GM18498 (cell line): ENCODE data around the gene CD9.

Source experiments
- ATAC-seq: cut with Tn5 transposase; IDR thresholded peaks from one replicate; pipeline ENCODE4 v1.9.1; 2021; ENCODE audit warnings: mild to moderate bottlenecking, moderate library complexity; ENCODE audit not compliant: unreplicated experiment

CD9 gene

DNA sequence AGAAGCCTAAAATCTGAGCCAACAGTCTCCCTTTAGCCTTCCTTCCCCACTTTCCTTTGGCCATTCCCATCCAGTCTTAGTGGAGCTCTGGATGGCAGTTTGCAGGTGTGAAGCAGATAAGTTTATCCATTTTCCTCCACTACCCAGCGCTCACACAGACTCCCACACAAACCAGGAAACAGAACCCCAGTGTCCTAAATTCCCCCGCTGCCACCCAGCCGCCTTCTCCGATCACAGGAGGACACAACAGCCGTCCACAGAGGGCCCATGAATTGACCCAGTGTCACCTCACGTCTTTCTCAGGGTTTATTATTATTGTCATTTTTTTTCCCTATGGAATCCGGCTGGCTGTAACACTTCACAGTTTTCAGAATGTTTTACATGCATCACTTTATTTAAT lies 16.4 kb downstream of the CD9 start:
- ATAC-seq = no peak

DNA sequence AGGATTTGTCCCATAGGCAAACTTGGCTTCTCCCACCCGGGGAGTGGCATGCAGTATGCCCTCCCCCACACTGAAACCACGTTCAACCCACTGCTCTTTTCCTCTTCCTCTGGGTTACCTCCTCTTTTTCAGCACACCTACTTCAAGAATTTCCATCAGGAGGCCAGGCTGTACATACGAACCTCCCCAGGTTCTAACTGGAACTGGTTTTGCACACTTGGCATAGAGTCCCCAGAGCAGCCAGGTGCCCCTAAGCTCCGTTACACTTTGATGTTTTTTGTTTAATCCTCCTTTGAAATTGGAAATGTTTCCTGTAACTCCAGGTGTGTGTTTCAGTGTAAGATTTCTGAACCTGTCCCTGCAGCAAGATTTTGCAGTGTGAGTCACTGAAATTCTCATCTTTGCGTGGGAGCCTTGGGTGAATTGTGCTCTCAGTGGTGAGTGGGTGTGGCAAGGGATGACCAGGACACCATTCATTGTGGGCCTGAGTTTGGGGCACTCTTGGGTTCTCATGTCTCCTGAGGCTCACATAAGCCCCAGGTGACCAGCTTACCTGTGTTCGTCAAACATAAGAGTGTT lies 18.2 kb downstream of the CD9 start:
- ATAC-seq = no peak

DNA sequence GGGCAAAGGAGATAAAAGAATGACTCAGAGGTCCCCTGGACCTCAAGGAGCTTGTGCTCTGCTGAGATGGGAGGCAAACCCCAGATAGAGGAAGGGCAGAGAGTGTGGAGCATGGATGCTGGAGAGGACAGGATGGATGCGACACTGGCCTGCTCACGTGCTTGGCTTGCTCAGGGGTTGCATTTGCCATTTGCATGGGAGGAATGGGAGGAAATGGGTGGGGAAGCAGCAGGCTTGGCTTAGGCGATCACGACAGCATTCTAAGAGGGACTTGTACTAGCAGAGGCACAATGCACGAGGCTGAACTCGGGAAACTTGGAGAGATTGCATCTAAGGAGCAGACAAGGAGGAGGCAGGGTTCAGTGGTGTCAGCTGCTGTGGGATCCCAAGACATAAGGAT lies 19.8 kb downstream of the CD9 start:
- ATAC-seq = no peak

DNA sequence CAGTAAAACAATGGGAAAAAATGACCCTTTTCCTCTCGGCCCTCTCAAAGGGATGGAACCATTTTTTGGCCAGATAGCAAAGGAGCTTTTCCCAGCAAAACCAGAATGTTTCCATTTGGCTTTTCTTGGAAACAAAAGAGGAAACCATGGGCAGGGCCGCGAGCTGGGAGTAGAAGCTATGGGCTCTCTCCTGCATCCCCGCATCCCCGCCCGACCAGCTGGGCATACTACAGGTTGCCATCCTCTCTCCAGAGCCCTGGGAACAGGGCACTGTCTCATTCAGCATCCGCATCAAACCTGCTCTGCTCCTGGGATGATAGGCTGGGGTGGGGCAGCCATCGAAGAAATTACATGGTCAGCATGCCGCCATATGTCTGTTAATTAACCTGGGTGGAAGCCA lies 20.9 kb downstream of the CD9 start:
- no peak for ATAC-seq

DNA sequence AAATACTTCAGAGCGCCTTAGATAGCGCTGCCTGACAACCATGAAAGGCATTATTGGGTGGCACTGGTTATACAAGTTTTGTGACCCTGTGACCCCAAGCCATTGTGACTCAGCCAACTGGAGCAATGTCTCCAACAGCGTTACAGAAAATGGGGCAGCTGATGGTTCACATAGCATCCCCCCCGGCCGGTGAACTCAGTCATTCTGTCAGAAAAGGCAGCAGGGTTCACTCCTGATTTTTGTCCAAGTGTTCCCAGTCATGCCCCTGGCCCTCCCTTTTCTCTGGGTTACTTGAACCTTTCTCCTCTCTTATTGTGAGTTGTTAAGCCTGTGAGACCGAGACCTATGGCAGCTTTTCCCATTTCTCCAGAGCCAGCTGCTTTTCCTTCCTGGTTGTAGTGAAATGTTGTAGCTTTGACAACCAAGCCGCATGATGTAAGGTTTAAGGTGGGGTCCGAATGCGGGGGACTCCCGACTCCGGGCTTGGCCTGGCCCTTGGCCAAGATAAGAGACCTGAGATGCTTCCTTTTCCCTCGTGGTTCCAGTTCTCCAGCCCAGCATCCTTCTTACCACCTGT lies 22.0 kb downstream of the CD9 start:
- no peak for ATAC-seq

DNA sequence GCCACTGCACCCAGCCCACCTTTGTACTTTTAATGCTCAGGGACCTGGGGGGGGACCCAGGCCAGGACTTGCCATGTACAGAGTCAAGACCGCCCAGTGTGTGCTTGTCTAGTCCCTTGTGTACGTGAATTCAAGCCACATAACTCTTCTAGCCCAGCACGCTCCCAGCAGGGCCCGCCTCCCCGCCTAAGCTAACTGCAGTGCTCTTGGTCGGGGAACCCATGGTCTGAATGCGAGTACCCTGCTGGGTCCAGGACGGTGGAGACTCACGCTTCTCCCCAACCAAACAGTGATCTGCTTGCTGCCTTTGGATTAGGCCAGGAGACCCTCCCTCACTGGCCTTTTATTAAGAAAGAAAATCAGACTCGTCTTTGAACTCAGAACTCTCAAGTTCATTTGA lies 23.3 kb downstream of the CD9 start:
- ATAC-seq = no peak

DNA sequence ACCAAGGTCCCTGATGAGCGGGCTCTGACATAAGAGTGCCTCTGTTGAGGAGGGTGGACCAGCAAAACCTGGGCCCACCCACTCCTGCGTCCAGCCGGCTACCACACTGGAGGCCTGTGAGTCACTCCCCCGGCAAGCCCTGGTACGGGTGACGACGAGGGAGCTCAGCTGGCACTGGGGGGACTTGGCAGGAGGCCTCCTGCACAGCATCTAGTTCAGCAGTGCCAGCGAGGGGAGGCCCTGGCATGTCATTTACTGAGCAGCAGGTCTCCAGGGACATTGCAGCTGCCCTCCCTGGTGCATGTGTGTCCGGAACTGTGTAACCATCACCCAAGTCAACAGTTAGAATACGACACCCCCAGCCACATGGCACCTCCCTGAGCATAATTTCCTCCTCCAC lies 24.4 kb downstream of the CD9 start:
- ATAC-seq = no peak

DNA sequence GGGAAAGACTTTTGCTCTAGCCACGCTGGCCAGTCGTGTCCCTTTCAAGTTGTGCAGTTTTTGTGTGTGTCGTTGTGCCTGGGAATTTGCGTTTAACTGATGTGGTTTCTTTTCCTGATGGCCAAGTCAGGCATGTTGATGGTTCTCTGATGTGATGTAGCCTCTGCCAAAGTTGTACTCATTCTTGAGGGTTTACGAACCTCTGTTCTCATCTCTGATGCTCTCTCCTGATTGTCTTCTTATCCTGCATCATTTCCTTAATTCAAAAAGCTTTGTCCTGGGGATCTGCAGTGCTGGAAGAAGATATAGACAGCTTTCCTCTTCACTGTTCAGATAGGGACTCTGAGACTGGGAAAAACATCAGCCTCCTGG lies 25.4 kb downstream of the CD9 start:
- ATAC-seq = no peak

DNA sequence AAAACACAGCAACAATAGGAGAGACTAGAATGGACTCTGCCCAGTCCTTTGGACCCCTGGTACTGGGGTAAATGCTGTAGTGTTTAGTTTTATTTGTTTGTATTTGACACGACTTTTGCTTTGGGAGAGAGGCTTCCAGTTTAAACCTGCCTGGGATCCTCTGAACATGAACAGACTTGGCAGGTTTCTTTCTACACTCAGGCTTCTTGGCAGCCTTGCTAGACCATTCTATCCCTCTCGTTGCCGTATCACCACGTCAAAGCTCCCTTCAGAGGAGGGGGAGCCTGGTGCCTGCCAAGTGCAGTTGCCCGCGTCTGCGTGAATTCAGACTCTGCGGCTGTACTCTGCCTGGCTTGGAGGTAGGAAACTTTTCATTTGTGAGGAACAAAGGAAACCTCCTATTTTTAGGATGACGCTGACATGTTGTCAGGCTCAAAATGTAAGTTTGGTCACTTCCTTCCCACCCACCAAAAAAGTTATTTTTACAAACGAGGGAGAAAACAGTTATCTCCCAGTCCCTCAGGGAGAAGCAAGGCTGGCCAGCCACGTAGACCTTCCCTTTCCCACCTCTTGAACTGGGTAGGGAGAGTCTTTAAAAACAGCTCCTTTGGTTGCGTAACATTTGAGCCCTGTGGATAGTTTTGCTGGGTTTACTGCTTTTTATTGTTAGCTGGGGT lies 25.9 kb downstream of the CD9 start:
- no peak for ATAC-seq

DNA sequence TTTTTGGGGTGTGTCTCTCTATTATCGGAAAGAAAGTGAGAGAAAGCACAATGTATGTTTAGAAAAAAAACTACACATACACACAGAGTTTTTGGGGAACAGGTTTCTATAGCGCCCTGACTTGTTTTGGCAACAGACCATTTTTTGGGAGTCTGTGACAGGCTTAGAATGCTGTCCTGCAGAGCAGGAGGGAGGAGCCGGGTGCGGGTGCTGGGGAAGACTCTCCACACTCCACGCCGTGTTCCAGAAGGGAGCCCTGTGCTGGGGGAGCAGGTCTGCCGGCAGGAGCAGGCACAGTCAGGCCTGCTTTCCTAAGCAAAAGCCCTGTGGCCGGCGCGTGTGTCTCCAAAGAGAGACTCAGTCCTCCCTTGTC lies 26.5 kb downstream of the CD9 start:
- no peak for ATAC-seq

DNA sequence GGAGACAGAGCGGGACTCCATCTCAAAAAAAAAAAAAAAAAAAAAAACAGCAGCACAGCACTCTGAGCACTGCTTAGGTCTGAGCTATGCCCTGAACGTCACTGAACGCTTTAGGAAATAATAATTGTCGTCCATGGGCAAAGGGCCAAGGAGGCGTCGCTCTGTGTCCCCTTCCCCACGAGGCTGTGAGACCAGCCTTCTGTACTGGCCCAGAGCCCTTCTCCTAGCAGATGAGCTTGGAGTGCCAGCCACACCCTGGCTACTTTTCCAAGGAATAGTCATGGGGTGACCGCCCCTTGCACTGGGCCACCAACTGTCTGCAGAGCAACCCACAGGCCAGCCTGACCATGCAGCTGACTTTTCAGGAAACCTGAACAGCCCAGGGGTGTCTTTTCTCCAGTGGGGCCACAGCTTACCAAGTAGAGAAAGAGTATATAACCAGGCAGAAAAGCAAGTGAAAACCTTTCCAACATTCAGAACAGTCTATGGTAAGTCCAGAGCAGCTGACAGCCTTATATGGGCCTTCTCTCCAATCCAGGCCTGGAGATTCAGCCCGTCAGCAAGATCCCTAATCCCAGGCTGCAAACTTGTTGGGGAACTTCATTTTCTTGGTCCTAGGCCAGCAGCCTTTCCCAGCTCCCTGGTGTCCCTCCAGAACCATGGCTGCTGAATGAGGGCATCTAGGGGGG lies 28.5 kb downstream of the CD9 start:
- no peak for ATAC-seq

DNA sequence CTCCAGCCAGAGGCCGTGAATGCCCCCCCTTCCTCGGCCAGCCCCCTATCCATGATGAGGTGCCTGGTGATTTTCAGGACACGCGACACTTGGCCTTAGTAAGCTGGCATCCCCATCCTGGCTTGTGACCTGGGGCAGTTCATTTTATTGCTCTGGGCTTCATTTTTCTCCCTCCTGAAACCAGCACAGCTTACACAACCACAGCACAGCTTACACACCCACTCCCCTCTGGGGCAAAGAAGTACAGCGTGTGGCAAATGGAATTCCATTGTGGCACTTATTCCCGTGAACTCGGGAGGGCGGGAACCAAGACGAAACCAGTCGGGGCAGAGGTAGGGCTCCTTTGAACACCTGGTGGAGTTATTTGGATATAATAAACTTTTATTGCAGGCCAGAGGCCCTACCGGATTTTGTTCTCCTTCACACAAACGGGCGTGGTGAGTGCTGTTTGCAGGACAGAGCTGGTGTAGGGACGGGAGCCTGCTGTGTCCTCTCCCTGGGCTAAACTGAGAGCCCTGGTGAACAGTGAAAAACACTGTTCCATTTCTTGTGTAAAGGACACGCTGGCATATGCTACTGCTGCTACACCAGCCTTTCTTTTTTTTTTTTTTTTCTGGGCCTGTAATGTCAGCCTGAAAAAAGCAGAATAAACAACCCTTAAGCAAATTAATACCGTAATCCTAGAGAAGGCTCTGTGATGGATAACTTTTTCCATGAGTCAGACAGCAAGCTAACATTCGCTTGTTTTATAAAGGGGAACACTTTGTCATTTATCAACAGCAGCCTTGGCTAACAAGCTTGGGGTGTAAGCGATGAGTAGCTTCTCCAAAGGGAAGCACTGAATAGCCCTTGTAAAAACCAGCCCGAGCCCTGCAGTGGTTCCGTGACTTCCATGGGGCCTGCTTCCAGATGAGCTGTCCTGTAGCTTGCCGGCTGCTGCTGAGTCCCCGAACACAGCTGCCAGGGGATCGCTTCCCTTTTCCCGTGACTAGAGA lies 29.3 kb downstream of the CD9 start:
- no peak for ATAC-seq

DNA sequence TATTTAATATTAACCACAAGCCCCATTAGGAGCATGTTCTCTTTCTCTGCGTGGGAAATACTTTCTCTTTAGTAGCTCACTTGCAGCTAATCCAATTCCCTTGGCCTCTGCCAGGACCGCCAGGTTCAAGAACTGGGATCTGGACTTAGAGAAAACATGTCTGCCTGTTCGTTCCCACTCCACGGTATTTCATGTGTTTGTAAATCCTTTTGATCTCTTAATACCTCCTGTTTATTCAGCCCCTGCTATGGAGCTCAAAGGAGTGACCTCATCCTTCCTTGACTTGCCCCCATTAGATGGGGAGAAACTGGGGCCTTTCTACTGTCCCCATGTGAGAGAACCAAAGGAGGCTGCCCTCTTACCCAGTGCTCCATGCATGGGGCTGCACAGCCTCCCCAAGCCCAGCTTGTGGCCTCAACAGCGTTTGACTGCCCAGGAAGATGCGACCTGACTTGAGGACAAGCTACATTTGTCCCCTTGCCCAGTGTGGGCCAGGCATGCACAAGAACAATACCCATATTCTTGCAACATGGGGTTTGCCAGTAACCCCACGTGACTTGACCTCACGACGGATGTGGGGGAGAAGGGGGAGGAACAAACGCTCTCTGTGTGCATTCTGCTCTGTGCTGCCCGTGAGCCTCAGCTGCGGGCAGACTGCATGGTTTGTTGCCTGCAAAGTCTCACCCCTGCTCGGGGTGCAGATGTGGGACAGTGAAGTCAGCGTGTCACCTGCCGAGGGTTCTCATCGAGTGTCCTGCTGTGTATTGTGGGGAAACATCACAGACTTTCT lies 30.3 kb downstream of the CD9 start:
- ATAC-seq = peak; percentile 59

DNA sequence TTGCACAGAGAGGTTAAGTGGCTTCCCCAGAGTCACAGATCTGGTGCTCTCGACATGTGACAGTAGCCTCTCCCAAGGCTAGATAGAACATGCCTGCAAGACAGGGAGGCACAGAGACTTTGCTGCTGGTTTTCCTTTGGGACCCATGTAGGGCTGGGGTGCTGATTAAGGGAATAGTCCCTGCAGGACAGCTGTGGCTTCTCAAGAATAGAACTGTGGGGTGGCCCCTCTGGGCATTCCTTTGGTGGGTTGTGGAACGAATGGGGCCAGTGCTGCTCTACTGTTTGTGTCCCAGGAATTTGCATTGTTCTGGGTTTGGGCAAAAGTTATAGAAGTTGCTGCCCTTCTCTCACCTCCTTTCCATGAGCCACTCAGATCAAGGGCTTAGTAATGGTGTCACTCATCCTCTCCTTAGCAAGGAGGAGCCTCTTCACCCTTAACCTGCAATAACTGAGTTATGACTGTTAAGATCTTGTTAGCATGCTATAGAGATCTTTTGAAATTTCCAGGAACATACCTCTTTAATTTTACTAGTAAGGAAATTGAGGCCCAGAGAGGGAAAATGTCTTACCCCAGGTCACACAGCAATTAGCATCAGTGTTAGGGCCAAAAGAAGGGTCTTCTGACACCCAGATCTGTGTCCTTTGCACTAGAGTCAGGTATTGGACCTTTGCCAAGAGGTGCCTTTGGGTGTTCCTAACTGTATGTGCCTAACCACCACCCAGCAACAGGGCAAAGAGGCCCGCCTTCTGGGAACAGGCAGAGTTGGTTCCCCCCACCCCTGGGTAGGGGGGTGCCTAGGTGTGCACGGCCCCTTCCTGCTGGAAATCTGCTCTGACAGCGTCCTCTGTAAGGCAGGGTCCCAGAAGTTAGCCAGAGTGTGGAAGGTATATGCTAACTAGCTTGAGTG lies 31.4 kb downstream of the CD9 start:
- ATAC-seq = no peak

DNA sequence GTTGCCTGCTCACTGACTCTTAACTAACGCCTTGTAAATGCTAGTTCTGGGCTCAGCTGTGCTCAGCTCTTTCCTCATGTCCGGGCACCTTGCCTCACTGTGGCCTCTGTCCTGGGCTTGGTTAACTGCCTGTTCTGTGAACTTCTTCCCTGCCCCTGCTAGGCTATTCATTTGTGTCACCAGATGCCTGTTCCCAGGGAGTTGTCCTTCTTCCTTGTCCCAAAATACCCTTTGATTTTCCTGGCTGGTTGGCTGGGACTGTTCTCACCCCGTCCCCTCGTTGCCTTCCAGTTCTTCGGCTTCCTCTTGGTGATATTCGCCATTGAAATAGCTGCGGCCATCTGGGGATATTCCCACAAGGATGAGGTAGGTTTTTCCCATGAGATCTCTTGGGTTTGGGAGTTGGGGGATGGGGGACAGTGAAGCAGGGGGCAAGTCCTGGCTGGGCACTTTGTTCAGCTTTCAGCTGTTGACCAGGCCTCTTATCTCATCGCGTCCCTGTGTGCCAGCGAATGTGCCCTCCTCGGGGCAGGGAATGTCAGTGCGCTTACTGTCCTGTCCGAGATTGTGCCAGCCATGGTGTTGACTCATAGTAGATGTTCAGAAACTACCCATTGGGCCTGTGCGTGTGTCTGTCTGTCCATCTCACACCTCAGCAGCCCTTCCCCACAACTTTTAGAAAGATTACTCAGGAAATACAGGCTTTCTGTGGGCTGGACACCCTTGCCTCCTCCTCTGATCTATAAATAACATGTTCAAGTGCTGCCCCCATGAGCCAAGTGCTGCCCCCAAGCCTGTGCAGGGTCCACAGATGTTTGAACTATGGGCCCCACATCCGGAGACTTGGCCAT lies 33.1 kb downstream of the CD9 start:
- ATAC-seq = no peak

DNA sequence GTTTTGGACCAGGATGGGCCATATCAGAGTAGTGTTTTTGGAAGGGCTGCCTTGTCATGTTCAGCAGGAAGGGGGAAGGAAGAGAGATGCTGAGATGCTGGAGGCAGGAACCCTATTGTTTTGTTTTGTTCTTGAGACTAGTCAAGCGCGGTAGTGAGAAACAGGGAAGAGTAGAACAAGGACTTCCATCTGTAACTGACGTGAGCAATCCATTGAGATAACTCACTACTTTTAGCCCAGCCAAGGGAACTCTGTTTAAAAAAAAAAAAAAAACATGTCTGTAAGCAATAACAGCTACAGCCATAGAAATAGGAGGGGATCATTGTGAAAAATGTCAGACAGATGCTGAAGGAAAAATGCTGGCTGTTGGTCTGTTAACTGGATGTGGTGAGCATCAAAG lies 34.0 kb downstream of the CD9 start:
- ATAC-seq = no peak

DNA sequence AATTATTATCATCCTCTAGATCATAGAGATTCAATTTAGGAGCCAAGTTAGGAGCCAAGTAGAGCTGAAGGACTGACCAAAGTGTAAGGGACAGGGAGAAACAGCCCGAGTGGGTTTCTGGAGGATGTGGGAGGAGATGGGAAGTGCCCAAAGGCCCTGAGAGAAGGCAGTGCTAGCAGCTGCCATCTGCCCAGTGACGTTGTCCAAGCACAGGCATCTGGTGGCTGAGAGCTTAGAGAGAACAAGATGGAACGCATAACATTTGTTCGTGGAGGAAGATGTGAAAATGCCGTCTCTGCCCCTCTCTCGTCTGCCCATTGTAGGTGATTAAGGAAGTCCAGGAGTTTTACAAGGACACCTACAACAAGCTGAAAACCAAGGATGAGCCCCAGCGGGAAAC lies 34.7 kb downstream of the CD9 start:
- ATAC-seq = no peak

DNA sequence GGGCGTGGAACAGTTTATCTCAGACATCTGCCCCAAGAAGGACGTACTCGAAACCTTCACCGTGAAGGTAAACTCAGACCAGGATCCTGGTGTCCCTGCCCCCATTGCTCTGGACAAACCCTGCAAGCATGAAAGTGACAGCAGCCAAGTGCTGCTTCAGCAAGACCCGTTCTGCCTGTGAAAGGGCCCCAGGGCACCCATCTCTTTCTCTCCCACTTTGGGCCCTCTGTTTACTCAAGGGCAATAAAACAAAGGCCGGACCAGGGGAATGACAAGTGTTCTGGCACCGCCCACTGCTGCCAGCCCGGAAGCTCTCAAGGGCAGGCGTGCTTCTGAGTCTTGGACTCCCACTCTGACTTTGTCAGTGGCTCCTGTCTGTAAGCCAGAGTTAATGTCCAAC lies 35.3 kb downstream of the CD9 start:
- ATAC-seq = no peak
